NCI-H345 treated with DMSO at 0.1 percent for 48 hours (cell line): ENCODE results near the gene PIGX.
"Not testable (repeated sequence)": the region's sequence is repeated elsewhere in the genome, so short reads cannot be mapped to it uniquely, and the experiment has no call there.

Source experiments
- DNase-seq: peaks from one replicate; lab custom pipeline; 2025; ENCODE audit not compliant: unreplicated experiment; lab: John Stamatoyannopoulos, UW

Gene PIGX

GRCh38 chr3:196700801-196701200 is 11.4 kb upstream of the PIGX start:
- DNase-seq = no peak

GRCh38 chr3:196706327-196706726 is 5.8 kb upstream of the PIGX start:
- DNase-seq = no peak

- no peak for DNase-seq
Measured at GRCh38 chr3:196706731-196707130, 5.4 kb upstream of the PIGX start.

- no peak for DNase-seq
Measured at GRCh38 chr3:196707566-196707965, 4.6 kb upstream of the PIGX start.

GRCh38 chr3:196708467-196708866 is 3.7 kb upstream of the PIGX start:
- DNase-seq = no peak

- peak; percentile 74 for DNase-seq
Measured at GRCh38 chr3:196712514-196713413, 587 bp downstream of the PIGX start.

GRCh38 chr3:196717162-196717561 is 5.0 kb downstream of the PIGX start:
- not testable (repeated sequence) for DNase-seq

GRCh38 chr3:196721097-196721496 is 8.9 kb downstream of the PIGX start:
- DNase-seq = no peak

- DNase-seq = no peak
Measured at GRCh38 chr3:196726788-196727675, 14.9 kb downstream of the PIGX start.

- DNase-seq = no peak
Measured at GRCh38 chr3:196735751-196736150, 23.6 kb downstream of the PIGX start.

- DNase-seq = no peak
Measured at GRCh38 chr3:196736670-196737374, 24.6 kb downstream of the PIGX start.

- no peak for DNase-seq
Measured at GRCh38 chr3:196737655-196738054, 25.5 kb downstream of the PIGX start.

GRCh38 chr3:196739671-196740480 is 27.7 kb downstream of the PIGX start, which contains the start of gene PAK2:
Gene PAK2, plus strand, starts transcription at chr3:196739857. Its CDS starts 42,790 bp downstream, at chr3:196782647.
- DNase-seq = peak; percentile 90

- peak; percentile 44 for DNase-seq
Measured at GRCh38 chr3:196740481-196741248, 28.5 kb downstream of the PIGX start.

GRCh38 chr3:196741249-196741889 is 29.2 kb downstream of the PIGX start:
- DNase-seq = no peak

- not testable (repeated sequence) for DNase-seq
Measured at GRCh38 chr3:196743569-196743968, 31.4 kb downstream of the PIGX start.

GRCh38 chr3:196749125-196749524 is 36.9 kb downstream of the PIGX start:
- no peak for DNase-seq

- DNase-seq = no peak
Measured at GRCh38 chr3:196753201-196753600, 41.0 kb downstream of the PIGX start.
